Keratinocyte (primary cell): Measurements from ENCODE around the gene ZNF695. TPM values are rescaled to one million over a fixed set of nuclear protein-coding genes. Genes with fewer than 3 reads are reported as not detected.
"Not testable (repeated sequence)": the region's sequence is repeated elsewhere in the genome, so short reads cannot be mapped to it uniquely, and the experiment has no call there.

Experiments used
- DNase-seq: peaks from one replicate; pipeline ENCODE4 v3.0.0-alpha.2; 2011; ENCODE audit warnings: low read depth, missing footprints, low spot score
- FAIRE-seq: peaks from 2 replicates; lab custom pipeline; 2011; peaks lifted over from hg19 to GRCh38; lab: Jason Lieb, UNC
- H2AFZ ChIP-seq: 2 replicates; pipeline ENCODE4 v1.6.0; 2012; ENCODE audit warnings: low read length, control low read depth, inconsistent platforms; ENCODE audit not compliant: control insufficient read depth
- H3K27ac ChIP-seq: 2 replicates; pipeline ENCODE4 v1.5.1; 2011; ENCODE audit warnings: low read length; ENCODE audit not compliant: control insufficient read depth, insufficient read depth
- H3K27me3 ChIP-seq: 3 replicates; pipeline ENCODE4 v1.6.0; 2011; ENCODE audit warnings: low read length; ENCODE audit not compliant: control insufficient read depth, insufficient read depth; ENCODE audit errors: extremely low read depth
- H3K36me3 ChIP-seq, 2 experiments: 2 replicates in 1 of 2; 3 replicates in 1 of 2; pipeline ENCODE4 v1.5.1; 2011; ENCODE audit warnings: low read length in 2 of 2, mild to moderate bottlenecking in 1 of 2; ENCODE audit not compliant: control insufficient read depth in 2 of 2, insufficient read depth in 2 of 2; ENCODE audit errors: extremely low read depth in 1 of 2
- H3K4me1 ChIP-seq: 3 replicates; pipeline ENCODE4 v1.5.1; 2011; ENCODE audit warnings: low read length; ENCODE audit not compliant: control insufficient read depth, insufficient read depth; ENCODE audit errors: extremely low read depth
- H3K4me2 ChIP-seq: 3 replicates; pipeline ENCODE4 v1.6.0; 2011; ENCODE audit warnings: low read depth, low read length; ENCODE audit not compliant: control insufficient read depth, insufficient read depth; ENCODE audit errors: extremely low read depth
- H3K4me3 ChIP-seq, 3 experiments: fragments of 200-600 bp in 1 of 3; sonication (generic) in 1 of 3; 2 replicates in 2 of 3; 3 replicates in 1 of 3; pipeline ENCODE4 v1.5.1; 2011 to 2016; ENCODE audit warnings: low read length in 3 of 3, mild to moderate bottlenecking in 3 of 3, control low read depth in 2 of 3, inconsistent platforms in 1 of 3, low read depth in 1 of 3, mixed read lengths in 1 of 3, mixed run types in 1 of 3, moderate library complexity in 1 of 3; ENCODE audit not compliant: control insufficient read depth in 2 of 3, insufficient read depth in 2 of 3; ENCODE audit errors: extremely low read depth in 1 of 3
- H3K79me2 ChIP-seq: 2 replicates; pipeline ENCODE4 v1.6.0; 2012; ENCODE audit warnings: low read length; ENCODE audit not compliant: control insufficient read depth, insufficient read depth
- H3K9ac ChIP-seq: 3 replicates; pipeline ENCODE4 v1.6.0; 2011; ENCODE audit warnings: low read length; ENCODE audit not compliant: control insufficient read depth, insufficient read depth; ENCODE audit errors: extremely low read depth
- H3K9me1 ChIP-seq: 3 replicates; pipeline ENCODE4 v1.6.0; 2011; ENCODE audit warnings: low read length; ENCODE audit not compliant: control insufficient read depth, insufficient read depth; ENCODE audit errors: extremely low read depth
- H3K9me3 ChIP-seq: 2 replicates; pipeline ENCODE4 v1.5.1; 2012; ENCODE audit warnings: low read depth, low read length; ENCODE audit not compliant: control insufficient read depth
- H4K20me1 ChIP-seq: 3 replicates; pipeline ENCODE4 v1.6.0; 2011; ENCODE audit warnings: low read length; ENCODE audit not compliant: control insufficient read depth, insufficient read depth; ENCODE audit errors: extremely low read depth
- EZH2 ChIP-seq: IDR thresholded peaks from one replicate; pipeline ENCODE4 v1.6.1; 2012; ENCODE audit warnings: inconsistent platforms, mild to moderate bottlenecking, low read length, moderate library complexity
- dilution Hi-C: fragments of 300-500 bp; cut with MboI; formaldehyde crosslinking; loops from one replicate; pipeline ENCODE4 v1.7.0; 2020; ENCODE audit warnings: low sequenced_read_pairs; ENCODE audit not compliant: extremely low pct_ligation_motif_present
- polyA plus RNA-seq, 5 experiments: library from polyadenylated mRNA; depleted of rRNA in 3 of 5; stranded (reverse) in 3 of 5; stranded (forward) in 1 of 5; unstranded in 1 of 5; fragments of >200 nt; gene quantifications; 1 replicate in 1 of 5; 2 replicates in 3 of 5; 3 replicates in 1 of 5; pipeline versions ENCODE4 v1.2.1 to v1.2.3, GENCODE V29; 2011 to 2012; ENCODE audit warnings: missing spikeins in 2 of 5, low read depth in 1 of 5, low replicate concordance in 1 of 5
- TF ChIP-seq, protein P1 (sequence below), 3 experiments: IDR thresholded peaks in 1 of 3; conservative IDR thresholded peaks in 1 of 3; optimal IDR thresholded peaks in 1 of 3; 2 replicates in 2 of 3; 3 replicates in 1 of 3; pipeline versions ENCODE3 to v1.5.1; 2011; ENCODE audit warnings: low read length in 3 of 3, mild to moderate bottlenecking in 3 of 3, moderate library complexity in 2 of 3, control low read depth in 1 of 3, inconsistent platforms in 1 of 3; ENCODE audit not compliant: insufficient read depth in 2 of 3; ENCODE audit errors: extremely low read depth in 1 of 3

Gene ZNF695
- polyA plus RNA-seq, 1 donor (not counting 4 experiments of a cell fraction or from before 2014, with no cell fraction given): 0.89 TPM

DNA sequence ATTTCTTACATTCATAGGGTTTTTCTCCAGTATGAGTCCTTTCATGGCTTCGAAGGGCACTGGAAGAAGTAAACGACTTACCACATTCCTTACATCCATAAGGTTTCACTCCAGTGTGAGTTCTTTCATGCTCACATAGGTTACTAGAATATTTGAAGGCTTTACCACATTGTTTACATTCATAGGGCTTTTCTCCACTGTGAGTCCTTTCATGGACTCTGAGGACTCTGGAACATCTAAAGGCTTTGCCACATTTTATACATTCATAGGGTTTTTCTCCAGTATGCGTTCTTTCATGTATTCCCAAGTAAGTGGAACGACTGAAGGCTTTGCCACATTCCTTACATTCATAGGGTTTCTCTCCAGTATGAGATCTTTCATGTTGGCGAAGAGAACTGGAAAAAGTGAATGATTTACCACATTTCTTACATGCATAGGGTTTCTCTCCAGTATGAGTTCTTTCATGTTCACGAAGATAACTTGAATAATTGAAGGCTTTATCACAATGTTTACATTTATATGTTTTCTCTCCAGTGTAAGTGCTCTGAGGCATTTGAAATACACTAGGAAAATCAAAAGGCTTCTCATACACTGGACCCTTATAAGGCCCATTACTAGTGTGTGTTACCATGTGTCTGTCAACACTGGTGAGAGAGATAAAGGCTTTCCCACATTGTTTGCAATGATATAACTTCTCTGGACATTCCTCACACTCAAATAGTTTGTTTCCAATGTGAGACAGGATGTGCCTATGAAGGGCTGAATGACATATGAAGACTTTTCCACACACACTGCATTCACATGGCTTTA is 29.9 kb upstream of the ZNF695 start:
- Histone ChIP-seq H3K4me3 (no peak overlapping the region), H3K36me3 (peaks cover 2% of the 10 kb centered on the region in 2 experiments), H3K9ac (no peak overlapping the region), H3K9me3 (peaks cover 17% of the 10 kb centered on the region), H3K27me3 (no peaks in the 10 kb centered on the region), H3K79me2 (peaks cover 2% of the 10 kb centered on the region), H4K20me1 (no peaks in the 10 kb centered on the region), H3K4me2 (no peak overlapping the region), H3K9me1 (no peaks in the 10 kb centered on the region), H2AFZ (no peak overlapping the region), H3K4me1 (no peaks in the 10 kb centered on the region), H3K27ac (no peak overlapping the region)
- no peak for FAIRE-seq
- DNase-seq: no peak
- dilution Hi-C loops: no loop called here
- TF ChIP-seq EZH2: no peak
- TF ChIP-seq, protein P1, sequence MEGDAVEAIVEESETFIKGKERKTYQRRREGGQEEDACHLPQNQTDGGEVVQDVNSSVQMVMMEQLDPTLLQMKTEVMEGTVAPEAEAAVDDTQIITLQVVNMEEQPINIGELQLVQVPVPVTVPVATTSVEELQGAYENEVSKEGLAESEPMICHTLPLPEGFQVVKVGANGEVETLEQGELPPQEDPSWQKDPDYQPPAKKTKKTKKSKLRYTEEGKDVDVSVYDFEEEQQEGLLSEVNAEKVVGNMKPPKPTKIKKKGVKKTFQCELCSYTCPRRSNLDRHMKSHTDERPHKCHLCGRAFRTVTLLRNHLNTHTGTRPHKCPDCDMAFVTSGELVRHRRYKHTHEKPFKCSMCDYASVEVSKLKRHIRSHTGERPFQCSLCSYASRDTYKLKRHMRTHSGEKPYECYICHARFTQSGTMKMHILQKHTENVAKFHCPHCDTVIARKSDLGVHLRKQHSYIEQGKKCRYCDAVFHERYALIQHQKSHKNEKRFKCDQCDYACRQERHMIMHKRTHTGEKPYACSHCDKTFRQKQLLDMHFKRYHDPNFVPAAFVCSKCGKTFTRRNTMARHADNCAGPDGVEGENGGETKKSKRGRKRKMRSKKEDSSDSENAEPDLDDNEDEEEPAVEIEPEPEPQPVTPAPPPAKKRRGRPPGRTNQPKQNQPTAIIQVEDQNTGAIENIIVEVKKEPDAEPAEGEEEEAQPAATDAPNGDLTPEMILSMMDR (optimal IDR thresholded peaks at IDR 0.05 in 1 of 3, IDR thresholded peaks at IDR 0.05 in 1 of 3, conservative IDR thresholded peaks at IDR 0.05 in 1 of 3; ENCODE audit: extremely low read depth in 1 of 3, insufficient read depth in 2 of 3, low read length in 3 of 3): no peak

DNA sequence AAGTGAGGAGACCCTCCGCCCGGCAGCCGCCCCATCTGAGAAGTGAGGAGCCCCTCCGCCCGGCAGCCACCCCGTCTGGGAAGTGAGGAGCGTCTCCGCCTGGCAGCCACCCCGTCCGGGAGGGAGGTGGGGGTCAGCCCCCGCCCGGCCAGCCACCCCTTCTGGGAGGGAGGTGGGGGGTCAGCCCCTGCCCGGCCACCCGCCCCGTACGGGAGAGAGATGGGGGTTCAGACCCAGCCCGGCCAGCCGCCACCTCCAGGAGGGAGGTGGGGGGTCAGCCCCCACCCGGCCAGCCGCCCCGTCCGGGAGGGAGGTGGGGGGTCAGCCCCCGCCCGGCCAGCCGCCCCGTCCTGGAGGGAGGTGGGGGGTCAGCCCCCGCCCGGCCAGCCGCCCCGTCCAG is 24.4 kb upstream of the ZNF695 start:
- H3K4me3 ChIP-seq, H3K4me1 ChIP-seq, H3K27ac ChIP-seq, H3K9me1 ChIP-seq, H3K36me3 ChIP-seq, DNase-seq, H3K27me3 ChIP-seq, FAIRE-seq, H4K20me1 ChIP-seq, H3K9me3 ChIP-seq, H2AFZ ChIP-seq, H3K9ac ChIP-seq, H3K79me2 ChIP-seq, dilution Hi-C loops, H3K4me2 ChIP-seq: not testable (repeated sequence)

DNA sequence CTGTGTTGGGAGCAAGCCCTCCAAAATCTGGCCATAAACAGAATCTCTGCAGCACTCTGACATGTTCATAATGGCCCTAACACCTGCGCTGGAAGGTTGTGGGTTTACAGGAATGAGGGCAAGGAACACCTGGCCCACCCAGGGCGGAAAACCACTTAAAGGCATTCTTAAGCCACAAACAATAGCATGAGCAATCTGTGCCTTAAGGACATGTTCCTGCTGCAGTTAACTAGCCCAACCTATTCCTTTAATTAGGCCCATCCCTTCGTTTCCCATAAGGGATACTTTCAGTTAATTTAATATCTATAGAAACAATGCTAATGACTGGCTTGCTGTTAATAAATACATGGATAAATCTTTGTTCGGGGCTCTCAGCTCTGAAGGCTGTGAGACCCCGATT is 16.8 kb upstream of the ZNF695 start:
- H3K9ac ChIP-seq, H3K79me2 ChIP-seq, H3K4me2 ChIP-seq, FAIRE-seq, H3K9me3 ChIP-seq, H3K4me3 ChIP-seq, DNase-seq, H2AFZ ChIP-seq, H3K27ac ChIP-seq, H4K20me1 ChIP-seq, H3K4me1 ChIP-seq, H3K9me1 ChIP-seq, H3K27me3 ChIP-seq, H3K36me3 ChIP-seq, dilution Hi-C loops: not testable (repeated sequence)
